ENCODE data around the gene BCAP31.

BCAP31 gene

DNA sequence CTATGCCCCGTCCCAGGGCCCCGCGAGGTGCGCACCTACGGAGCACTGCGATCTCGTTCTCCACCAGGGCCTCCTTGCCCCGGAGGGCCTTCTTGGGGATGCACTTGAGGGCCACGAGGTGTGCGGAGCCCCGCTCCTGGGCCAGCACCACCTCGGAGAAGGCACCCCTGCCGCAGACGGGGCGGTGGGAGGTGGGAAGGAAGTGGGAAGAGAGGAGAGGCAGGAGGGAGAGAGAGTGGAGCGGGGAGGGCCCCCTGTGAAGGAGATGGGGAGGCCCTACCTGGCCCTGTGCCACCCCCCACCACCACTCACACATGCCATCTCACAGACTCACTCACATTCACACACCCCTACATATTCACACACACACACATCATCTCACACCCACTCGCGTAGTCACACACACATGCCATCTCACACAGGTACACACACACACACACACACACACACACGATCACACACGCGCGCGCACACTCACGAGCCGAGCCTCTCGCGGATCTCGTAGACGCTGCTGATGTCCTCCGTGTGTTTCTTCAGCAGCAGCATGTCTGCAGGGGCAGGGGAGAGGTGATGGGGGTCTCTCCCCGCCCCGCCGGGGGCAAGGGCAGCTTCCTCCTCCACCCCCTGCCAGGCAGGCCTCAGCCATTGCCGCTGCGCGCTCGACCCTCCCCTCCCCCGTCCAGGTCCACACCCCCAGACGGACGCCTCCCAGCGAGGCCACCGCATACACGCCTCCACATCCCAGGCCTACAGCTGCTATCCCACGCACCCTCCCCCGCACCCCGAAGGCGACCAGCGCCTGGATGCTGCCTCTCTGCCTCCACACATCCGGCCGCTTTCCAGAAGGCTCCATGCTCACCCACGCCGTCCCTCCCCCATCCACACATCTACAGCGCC lies 51.4 kb downstream of the BCAP31 start:
- DNase-seq (ENCODE audit: low read depth, low spot score), result no peak
- ChIA-PET CTCF (interaction anchor here (1.2 kb wide), 1 partner anchor 133 kb away, joined by 4 read pairs; no protein-coding TSS in a partner anchor), POLR2A (no interaction called here)
- TF ChIP-seq, protein P1, sequence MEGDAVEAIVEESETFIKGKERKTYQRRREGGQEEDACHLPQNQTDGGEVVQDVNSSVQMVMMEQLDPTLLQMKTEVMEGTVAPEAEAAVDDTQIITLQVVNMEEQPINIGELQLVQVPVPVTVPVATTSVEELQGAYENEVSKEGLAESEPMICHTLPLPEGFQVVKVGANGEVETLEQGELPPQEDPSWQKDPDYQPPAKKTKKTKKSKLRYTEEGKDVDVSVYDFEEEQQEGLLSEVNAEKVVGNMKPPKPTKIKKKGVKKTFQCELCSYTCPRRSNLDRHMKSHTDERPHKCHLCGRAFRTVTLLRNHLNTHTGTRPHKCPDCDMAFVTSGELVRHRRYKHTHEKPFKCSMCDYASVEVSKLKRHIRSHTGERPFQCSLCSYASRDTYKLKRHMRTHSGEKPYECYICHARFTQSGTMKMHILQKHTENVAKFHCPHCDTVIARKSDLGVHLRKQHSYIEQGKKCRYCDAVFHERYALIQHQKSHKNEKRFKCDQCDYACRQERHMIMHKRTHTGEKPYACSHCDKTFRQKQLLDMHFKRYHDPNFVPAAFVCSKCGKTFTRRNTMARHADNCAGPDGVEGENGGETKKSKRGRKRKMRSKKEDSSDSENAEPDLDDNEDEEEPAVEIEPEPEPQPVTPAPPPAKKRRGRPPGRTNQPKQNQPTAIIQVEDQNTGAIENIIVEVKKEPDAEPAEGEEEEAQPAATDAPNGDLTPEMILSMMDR (IDR thresholded peaks at IDR 0.05; ENCODE audit: insufficient read depth, low read length, missing control alignments), result no peak
- H3K4me3 ChIP-seq (ENCODE audit: low read depth, low read length), result no peak overlapping the region

DNA sequence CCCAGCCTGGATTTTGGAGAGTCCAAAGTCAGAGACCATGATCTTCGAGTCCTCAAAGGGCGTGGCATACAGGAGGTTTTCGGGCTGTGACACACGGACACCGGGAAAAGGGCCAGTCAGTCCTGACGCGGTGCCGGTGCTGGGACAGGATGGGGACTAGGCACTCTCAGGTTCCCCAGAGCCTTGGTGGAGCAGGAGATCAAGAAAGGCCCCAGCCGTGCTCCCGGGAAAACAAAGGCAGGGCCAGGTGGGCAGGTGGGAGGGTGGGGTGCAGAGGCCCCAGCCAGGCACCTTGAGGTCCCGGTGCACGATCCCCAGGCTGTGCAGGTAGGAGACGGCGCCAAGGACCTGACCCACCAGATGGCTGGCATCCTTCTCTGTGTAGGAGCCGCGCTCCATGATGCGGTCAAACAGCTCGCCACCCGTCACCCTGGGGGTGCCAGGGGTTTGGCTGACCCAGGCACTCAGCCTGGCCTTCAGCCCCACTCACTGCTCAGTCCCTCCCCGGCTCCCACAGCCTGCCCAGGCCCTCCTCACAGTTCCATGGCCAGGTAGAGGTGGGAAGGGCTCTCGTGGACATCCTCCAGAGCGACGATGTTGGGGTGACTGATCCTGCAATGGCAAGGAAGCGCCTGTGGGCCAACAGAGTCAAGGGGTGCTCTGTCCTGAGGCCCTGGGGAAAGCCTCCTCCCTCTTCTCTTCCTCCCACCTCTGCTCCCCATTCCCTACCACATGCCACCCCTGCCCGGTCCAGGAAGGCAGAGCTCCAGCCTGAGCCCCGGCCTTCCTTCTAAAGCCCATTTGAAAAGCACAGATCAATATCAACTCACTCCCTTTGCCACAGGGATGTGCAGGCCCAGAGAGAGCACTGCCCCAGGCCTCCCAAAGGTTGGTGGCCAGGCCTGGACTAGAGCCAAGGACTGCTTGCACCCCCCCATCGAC lies 52.3 kb downstream of the BCAP31 start:
- TF ChIP-seq, protein P1 (IDR thresholded peaks at IDR 0.05; ENCODE audit: insufficient read depth, low read length, missing control alignments), result no peak
- DNase-seq (ENCODE audit: low read depth, low spot score), result no peak
- ChIA-PET POLR2A (no interaction called here), CTCF (interaction anchor here (0.6 to 8.3 kb wide), 4 partner anchors 11 to 730 kb away, joined by 3 to 107 read pairs (median 4); no protein-coding TSS in a partner anchor)
- H3K4me3 ChIP-seq (ENCODE audit: low read depth, low read length), result no peak overlapping the region

DNA sequence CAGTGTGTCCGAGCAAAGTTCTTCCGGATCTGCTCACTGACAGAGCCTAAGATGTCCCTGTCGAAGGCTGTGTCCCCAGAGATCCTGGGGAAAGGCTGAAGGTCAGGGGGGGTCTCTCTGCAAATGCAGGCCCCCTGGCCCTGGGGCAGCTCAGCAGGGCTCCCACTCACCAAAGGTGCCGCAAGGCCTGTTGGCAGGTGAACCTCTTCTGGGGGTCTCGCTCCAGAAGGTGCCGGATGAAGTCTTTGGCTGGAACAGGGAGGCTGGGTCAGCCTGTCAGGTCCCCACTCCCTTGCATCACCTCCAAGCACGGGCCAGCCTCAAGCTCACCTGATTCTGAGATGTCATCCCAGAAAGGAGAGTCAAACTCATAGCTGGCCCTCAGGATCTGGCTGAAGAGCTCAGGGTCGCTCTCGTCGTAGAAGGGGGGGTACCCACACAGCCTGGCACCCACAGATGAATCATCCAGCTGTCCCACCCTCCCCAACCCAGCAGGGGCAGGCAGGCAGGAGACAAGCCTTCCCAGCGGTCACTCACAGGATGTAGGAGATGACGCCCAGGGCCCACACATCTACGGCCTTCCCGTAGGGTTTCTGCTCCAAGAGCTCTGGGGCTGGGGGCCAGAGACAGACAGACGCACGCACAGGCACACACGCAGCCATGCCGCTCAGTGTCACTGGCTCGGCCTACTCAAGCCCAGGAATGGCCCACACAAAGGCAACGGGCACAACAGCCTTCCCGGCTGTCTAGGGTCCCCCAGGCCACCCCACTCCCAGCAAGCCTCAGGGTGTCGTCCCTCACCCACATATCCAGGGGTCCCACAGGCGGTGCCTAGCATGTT lies 53.2 kb downstream of the BCAP31 start:
- ChIA-PET CTCF (interaction anchor here (0.6 to 11.8 kb wide), 6 partner anchors 8 to 729 kb away, joined by 3 to 122 read pairs (median 31); no protein-coding TSS in a partner anchor), POLR2A (no interaction called here)
- no peak for DNase-seq (ENCODE audit: low read depth, low spot score)
- TF ChIP-seq, protein P1 (IDR thresholded peaks at IDR 0.05; ENCODE audit: insufficient read depth, low read length, missing control alignments), result no peak
- H3K4me3 ChIP-seq (ENCODE audit: low read depth, low read length), result no peak overlapping the region

DNA sequence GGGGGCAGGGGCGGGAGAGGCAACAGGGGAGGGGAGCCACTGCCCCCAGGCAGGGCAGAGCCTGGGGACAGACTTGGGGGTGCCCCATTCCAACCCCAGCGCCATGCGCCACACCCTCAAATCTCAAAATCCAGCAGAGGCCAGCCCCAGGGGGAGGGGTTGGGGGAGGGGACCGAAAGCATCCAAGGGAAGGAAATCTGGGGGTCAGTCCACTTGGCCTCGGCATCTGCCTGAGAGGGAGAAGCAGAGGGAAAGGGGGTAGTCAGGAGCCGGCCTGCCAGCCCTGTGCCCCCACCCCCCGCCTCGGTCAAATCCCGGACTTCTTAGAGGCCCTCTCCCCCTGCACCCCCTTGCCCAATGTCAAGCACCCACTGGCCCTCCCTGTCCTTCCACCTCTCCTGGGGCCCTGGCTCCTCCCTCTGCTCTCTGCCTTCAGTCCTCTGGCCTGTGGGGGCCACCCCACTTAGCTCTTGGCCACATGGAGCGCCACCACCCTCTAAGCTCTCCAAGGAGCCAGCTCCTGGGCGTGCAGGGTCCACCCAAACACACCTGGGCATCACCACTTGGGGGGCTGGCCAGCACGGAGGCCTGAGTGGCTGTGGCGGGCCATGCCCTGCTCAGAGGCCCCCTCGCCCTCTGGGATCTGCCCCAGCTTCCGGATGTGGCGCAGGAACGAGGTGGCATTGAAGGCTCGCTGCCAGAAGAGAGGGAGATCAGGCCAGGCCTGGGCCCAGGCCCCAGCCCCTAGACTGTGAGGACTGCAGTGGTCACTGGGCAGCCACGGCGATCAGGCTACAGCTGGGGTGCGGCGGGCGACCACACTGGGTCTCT lies 54.1 kb downstream of the BCAP31 start:
- no peak for DNase-seq (ENCODE audit: low read depth, low spot score)
- ChIA-PET POLR2A (no interaction called here), CTCF (interaction anchor here (1.1 to 11.8 kb wide), 13 partner anchors 9 to 719 kb away, joined by 3 to 122 read pairs (median 5); no protein-coding TSS in a partner anchor)
- TF ChIP-seq, protein P1 (IDR thresholded peaks at IDR 0.05; ENCODE audit: insufficient read depth, low read length, missing control alignments), result no peak
- H3K4me3 ChIP-seq (ENCODE audit: low read depth, low read length), result no peak overlapping the region

DNA sequence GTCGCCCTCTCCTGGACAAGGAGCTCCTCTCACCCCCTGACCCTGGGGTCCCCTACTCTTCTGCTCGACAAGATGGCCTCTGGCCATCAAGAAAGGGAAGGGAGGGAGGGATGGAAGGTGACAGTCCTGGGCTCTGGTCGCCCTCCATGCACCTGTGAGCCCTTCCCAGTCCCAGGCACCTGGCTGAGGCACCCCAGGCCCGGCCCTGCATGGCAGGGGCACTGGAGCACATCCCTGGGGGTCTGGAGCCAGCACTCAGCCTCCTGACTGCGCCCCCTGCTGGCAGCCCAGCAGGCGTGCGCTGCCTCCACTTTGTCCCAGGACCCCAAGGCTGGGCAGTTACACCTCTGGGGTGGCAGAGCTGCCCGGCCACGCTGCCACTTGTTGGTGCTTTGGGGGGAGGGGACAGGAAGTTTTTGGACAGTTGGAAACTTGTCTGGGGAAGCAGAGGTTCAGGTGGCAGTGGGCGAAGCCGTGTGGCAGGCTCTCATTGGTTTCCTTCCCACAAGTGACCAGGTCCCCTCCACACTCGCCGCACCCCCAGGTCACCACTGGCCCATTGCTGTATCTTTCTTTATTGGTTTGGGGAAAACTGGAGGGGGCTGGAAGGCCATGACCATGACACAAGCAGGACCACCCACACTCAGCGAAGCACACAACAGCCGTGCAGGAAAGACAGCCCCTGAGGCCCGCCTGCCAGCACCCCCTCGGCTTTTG lies 54.9 kb downstream of the BCAP31 start:
- H3K4me3 ChIP-seq (ENCODE audit: low read depth, low read length), result no peak overlapping the region
- ChIA-PET CTCF (interaction anchor here (0.8 to 11.8 kb wide), 24 partner anchors 9 to 728 kb away, joined by 3 to 122 read pairs (median 6); partner anchors contain the start of genes CCNQ and SLC6A8), POLR2A (no interaction called here)
- no peak for DNase-seq (ENCODE audit: low read depth, low spot score)
- TF ChIP-seq, protein P1 (IDR thresholded peaks at IDR 0.05; ENCODE audit: insufficient read depth, low read length, missing control alignments), result peak; percentile 73
